ENCODE measurements around the gene CRYGD. TPM values are rescaled to one million over a fixed set of nuclear protein-coding genes. Genes with fewer than 3 reads are reported as not detected.

Gene CRYGD
- total and polyA plus RNA-seq, 2 of the 13 experiments (the other 11 are each of a cell fraction or from before 2014, with no cell fraction given) = not detected

DNA sequence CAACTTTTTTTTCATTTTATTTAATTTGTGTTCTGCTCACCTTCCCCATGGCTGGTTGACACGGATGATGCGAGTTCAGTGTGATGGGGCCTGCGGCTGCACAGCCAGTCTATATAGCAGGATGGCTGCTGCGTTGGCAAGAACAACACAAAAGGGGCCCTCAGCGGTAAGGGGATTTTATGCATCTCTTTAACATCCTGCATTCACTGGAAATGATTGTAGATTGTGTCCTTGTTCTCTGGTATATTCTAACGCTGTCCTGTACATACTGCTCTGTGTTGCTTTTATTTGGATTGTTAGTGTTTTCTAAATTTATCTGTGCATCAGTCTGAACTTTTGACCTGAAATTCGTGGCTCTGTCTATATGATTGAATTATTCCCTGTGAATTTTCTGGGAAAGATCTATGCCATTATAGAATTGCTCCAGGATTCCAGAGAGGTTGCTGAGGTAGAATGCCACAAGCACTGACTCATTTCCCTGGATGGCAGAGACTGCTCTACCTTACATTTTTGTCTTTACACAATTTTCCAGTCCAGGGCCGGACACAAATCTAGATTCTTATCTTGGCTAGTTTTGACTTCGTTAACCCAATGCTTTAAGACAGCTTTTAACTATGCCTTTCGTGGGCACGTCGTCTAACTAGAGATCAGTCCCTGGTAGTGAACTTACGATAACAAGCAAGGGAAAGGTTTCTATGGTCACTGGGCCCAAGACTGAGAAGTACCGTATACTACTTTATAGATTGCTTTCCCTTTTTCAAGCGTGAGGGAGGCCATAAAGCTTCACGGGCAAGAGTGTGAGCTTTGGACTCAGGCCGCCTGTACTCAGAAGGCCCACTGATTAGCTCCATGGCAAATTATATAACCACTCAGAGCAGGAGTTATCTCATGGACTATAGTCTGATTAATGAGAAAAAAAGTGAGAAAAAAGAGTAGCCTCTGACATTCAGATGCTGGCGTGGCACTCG, 5.7 kb upstream of the CRYGD start, which contains the start of gene CRYGC (continued):
- TF ChIP-seq, protein P1, sequence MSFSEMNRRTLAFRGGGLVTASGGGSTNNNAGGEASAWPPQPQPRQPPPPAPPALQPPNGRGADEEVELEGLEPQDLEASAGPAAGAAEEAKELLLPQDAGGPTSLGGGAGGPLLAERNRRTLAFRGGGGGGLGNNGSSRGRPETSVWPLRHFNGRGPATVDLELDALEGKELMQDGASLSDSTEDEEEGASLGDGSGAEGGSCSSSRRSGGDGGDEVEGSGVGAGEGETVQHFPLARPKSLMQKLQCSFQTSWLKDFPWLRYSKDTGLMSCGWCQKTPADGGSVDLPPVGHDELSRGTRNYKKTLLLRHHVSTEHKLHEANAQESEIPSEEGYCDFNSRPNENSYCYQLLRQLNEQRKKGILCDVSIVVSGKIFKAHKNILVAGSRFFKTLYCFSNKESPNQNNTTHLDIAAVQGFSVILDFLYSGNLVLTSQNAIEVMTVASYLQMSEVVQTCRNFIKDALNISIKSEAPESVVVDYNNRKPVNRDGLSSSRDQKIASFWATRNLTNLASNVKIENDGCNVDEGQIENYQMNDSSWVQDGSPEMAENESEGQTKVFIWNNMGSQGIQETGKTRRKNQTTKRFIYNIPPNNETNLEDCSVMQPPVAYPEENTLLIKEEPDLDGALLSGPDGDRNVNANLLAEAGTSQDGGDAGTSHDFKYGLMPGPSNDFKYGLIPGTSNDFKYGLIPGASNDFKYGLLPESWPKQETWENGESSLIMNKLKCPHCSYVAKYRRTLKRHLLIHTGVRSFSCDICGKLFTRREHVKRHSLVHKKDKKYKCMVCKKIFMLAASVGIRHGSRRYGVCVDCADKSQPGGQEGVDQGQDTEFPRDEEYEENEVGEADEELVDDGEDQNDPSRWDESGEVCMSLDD (CRISPR knock-in tag; IDR thresholded peaks at IDR 0.05; ENCODE audit: borderline replicate concordance) = no peak
- TF ChIP-seq ZNF33A (CRISPR knock-in tag; IDR thresholded peaks at IDR 0.05; ENCODE audit: borderline replicate concordance) (no peak), NFIB (CRISPR knock-in tag; IDR thresholded peaks at IDR 0.05; ENCODE audit: borderline replicate concordance) (no peak), GPN1 (CRISPR knock-in tag; IDR thresholded peaks at IDR 0.05; ENCODE audit: borderline replicate concordance) (no peak), CHD2 (IDR thresholded peaks at IDR 0.05; ENCODE audit: low read depth, low read length) (no peak), NPAS2 (CRISPR knock-in tag; IDR thresholded peaks at IDR 0.05; ENCODE audit: borderline replicate concordance) (no peak), ZBTB20 (CRISPR knock-in tag; IDR thresholded peaks at IDR 0.05; ENCODE audit: borderline replicate concordance, low read depth) (peak; percentile 79; the same call in 1 of the 2 replicates), CEBPB (IDR thresholded peaks at IDR 0.05; ENCODE audit: borderline replicate concordance, low read depth, low read length) (no peak), GZF1 (CRISPR knock-in tag; IDR thresholded peaks at IDR 0.05) (peak; percentile 99), CC2D1A (CRISPR knock-in tag; IDR thresholded peaks at IDR 0.05) (no peak)
- TF ChIP-seq, protein P2, sequence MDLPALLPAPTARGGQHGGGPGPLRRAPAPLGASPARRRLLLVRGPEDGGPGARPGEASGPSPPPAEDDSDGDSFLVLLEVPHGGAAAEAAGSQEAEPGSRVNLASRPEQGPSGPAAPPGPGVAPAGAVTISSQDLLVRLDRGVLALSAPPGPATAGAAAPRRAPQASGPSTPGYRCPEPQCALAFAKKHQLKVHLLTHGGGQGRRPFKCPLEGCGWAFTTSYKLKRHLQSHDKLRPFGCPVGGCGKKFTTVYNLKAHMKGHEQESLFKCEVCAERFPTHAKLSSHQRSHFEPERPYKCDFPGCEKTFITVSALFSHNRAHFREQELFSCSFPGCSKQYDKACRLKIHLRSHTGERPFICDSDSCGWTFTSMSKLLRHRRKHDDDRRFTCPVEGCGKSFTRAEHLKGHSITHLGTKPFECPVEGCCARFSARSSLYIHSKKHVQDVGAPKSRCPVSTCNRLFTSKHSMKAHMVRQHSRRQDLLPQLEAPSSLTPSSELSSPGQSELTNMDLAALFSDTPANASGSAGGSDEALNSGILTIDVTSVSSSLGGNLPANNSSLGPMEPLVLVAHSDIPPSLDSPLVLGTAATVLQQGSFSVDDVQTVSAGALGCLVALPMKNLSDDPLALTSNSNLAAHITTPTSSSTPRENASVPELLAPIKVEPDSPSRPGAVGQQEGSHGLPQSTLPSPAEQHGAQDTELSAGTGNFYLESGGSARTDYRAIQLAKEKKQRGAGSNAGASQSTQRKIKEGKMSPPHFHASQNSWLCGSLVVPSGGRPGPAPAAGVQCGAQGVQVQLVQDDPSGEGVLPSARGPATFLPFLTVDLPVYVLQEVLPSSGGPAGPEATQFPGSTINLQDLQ (CRISPR knock-in tag; IDR thresholded peaks at IDR 0.05) = no peak
- TF ChIP-seq, protein P3, sequence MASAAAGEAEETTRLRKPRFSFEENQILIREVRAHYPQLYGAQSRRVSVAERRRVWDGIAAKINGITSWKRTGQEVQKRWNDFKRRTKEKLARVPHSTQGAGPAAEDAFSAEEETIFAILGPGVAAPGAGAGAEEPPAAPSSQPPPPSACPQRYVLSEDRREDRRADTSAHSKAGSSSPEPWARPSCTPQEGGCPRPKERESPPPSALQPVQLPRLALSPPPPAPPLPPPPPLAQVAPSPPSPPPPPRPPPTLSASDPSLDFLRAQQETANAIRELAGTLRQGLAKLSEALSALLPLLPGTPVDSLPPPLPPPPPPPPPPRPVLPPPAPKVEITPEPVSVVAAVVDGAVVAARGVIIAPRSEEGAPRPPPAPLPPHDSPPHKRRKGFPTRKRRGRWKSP (CRISPR knock-in tag; IDR thresholded peaks at IDR 0.05) = no peak
- TF ChIP-seq, protein P4, sequence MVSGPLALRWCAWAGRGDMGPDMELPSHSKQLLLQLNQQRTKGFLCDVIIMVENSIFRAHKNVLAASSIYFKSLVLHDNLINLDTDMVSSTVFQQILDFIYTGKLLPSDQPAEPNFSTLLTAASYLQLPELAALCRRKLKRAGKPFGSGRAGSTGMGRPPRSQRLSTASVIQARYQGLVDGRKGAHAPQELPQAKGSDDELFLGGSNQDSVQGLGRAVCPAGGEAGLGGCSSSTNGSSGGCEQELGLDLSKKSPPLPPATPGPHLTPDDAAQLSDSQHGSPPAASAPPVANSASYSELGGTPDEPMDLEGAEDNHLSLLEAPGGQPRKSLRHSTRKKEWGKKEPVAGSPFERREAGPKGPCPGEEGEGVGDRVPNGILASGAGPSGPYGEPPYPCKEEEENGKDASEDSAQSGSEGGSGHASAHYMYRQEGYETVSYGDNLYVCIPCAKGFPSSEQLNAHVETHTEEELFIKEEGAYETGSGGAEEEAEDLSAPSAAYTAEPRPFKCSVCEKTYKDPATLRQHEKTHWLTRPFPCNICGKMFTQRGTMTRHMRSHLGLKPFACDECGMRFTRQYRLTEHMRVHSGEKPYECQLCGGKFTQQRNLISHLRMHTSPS (CRISPR knock-in tag; IDR thresholded peaks at IDR 0.05; ENCODE audit: low read depth) = no peak
- TF ChIP-seq, protein P5, sequence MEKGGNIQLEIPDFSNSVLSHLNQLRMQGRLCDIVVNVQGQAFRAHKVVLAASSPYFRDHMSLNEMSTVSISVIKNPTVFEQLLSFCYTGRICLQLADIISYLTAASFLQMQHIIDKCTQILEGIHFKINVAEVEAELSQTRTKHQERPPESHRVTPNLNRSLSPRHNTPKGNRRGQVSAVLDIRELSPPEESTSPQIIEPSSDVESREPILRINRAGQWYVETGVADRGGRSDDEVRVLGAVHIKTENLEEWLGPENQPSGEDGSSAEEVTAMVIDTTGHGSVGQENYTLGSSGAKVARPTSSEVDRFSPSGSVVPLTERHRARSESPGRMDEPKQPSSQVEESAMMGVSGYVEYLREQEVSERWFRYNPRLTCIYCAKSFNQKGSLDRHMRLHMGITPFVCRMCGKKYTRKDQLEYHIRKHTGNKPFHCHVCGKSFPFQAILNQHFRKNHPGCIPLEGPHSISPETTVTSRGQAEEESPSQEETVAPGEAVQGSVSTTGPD (CRISPR knock-in tag; IDR thresholded peaks at IDR 0.05) = no peak
- TF ChIP-seq, protein P6, sequence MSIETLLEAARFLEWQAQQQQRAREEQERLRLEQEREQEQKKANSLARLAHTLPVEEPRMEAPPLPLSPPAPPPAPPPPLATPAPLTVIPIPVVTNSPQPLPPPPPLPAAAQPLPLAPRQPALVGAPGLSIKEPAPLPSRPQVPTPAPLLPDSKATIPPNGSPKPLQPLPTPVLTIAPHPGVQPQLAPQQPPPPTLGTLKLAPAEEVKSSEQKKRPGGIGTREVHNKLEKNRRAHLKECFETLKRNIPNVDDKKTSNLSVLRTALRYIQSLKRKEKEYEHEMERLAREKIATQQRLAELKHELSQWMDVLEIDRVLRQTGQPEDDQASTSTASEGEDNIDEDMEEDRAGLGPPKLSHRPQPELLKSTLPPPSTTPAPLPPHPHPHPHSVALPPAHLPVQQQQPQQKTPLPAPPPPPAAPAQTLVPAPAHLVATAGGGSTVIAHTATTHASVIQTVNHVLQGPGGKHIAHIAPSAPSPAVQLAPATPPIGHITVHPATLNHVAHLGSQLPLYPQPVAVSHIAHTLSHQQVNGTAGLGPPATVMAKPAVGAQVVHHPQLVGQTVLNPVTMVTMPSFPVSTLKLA (IDR thresholded peaks at IDR 0.05) = no peak

Measured in HepG2 (cell line).